IPS DF 6.9 (cell line): ENCODE data around the gene ADO.
"Not testable (repeated sequence)": the region's sequence is repeated elsewhere in the genome, so short reads cannot be mapped to it uniquely, and the experiment has no call there.

Source experiments
- DNase-seq: peaks from one replicate; pipeline ENCODE4 v3.0.0-alpha.2; 2013; ENCODE audit warnings: low read depth, low spot score
- H3K27ac ChIP-seq: one replicate; pipeline ENCODE4 v1.5.1; 2013; ENCODE audit warnings: low read length, control low read depth
- H3K27me3 ChIP-seq: 2 replicates; pipeline ENCODE4 v1.6.1; 2013; ENCODE audit warnings: mild to moderate bottlenecking, low read length; ENCODE audit not compliant: control insufficient read depth, insufficient read depth
- H3K36me3 ChIP-seq: 2 replicates; pipeline ENCODE4 v1.6.1; 2013; ENCODE audit warnings: low read length; ENCODE audit not compliant: control insufficient read depth, insufficient read depth
- H3K4me1 ChIP-seq: 2 replicates; pipeline ENCODE4 v1.6.1; 2013; ENCODE audit warnings: low read length; ENCODE audit not compliant: control insufficient read depth, insufficient read depth
- H3K4me3 ChIP-seq: 2 replicates; pipeline ENCODE4 v1.5.1; 2013; ENCODE audit warnings: mild to moderate bottlenecking, low read length
- H3K9me3 ChIP-seq: 2 replicates; pipeline ENCODE4 v1.6.1; 2013; ENCODE audit warnings: low read length, inconsistent platforms; ENCODE audit not compliant: control insufficient read depth, insufficient read depth
- WGBS: extraction: QIAGEN DNeasy Blood & Tissue Kit; methylation state at CpG from one replicate; pipeline ENCODE4 v1.1.7; 2013; ENCODE audit warnings: mixed read lengths, missing lambda C conversion rate; ENCODE audit not compliant: insufficient read length, insufficient coverage; 5-methylcytosine and 5-hydroxymethylcytosine counted together

Gene ADO

DNA sequence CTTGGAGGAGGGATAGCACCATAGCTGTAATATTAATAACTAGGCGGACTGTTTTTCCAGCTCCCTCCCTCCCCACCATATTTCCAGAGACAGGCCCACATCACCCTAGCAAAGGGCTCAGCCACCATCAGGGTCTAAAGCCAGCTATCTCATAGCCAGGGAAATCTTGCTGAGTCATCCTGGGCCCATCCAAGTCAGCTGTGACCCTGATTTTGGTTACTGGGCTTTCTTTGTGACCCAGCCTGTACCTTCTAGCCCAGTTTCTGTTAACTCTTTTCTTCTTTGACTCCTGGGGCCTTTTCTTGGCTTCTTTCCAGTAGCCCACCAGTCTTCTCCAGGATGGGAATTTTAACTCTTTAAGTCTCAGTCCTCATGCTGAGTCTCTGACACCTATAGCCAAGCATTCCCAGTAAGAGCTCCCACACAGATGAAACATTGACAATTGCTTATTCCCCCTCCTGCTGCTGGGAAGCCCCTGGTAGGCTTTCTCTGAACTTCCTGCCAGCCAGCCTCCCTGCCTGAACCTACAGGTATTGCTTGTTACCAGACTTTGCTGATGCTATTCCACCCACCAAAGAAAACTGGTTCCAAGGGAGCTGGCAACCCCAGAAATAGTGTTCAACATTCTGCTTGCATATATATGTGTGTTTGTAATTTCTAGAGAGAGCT, 34.8 kb upstream of the ADO start:
- Histone ChIP-seq H3K9me3 (no peaks in the 10 kb centered on the region), H3K27me3 (no peaks in the 10 kb centered on the region), H3K4me1 (peaks cover 1% of the 10 kb centered on the region; the same call in 1 of the 2 replicates), H3K27ac (no peak overlapping the region), H3K4me3 (no peak overlapping the region), H3K36me3 (no peaks in the 10 kb centered on the region)
- no peak for DNase-seq
- WGBS, result no CpG with 5 or more reads among the region's 1 CpG

- H3K36me3 ChIP-seq, result no peaks in the 10 kb centered on the region
- DNase-seq, result no peak
- WGBS, result no CpG with 5 or more reads among the region's 7 CpGs
Observed at GRCh38 chr10:62772186-62772974, 32.1 kb upstream of the ADO start.

GRCh38 chr10:62778125-62778524, 26.4 kb upstream of the ADO start:
- no peaks in the 10 kb centered on the region for H3K27me3 ChIP-seq

More at GRCh38 chr10:62772186-62772974, 32.1 kb upstream of the ADO start:
- no peak overlapping the region for H3K4me3 ChIP-seq
- no peaks in the 10 kb centered on the region for H3K9me3 ChIP-seq
- H3K27ac ChIP-seq, result no peak overlapping the region
- peaks cover 1% of the 10 kb centered on the region; the same call in 1 of the 2 replicates for H3K4me1 ChIP-seq
- no peaks in the 10 kb centered on the region for H3K27me3 ChIP-seq

GRCh38 chr10:62779487-62780248, 24.9 kb upstream of the ADO start:
- H3K4me1 ChIP-seq, result no peaks in the 10 kb centered on the region
- no peak overlapping the region for H3K4me3 ChIP-seq
- no peak for DNase-seq
- no peak overlapping the region for H3K27ac ChIP-seq
- WGBS, result no CpG with 5 or more reads among the region's 5 CpGs
- no peaks in the 10 kb centered on the region for H3K36me3 ChIP-seq
- H3K27me3 ChIP-seq, result no peaks in the 10 kb centered on the region
- no peaks in the 10 kb centered on the region for H3K9me3 ChIP-seq

More at GRCh38 chr10:62778125-62778524, 26.4 kb upstream of the ADO start:
- Histone ChIP-seq H3K36me3 (no peaks in the 10 kb centered on the region), H3K9me3 (no peaks in the 10 kb centered on the region), H3K4me3 (no peak overlapping the region), H3K27ac (no peak overlapping the region), H3K4me1 (no peaks in the 10 kb centered on the region)
- DNase-seq, result no peak
- no CpG with 5 or more reads among the region's 2 CpGs for WGBS

DNA sequence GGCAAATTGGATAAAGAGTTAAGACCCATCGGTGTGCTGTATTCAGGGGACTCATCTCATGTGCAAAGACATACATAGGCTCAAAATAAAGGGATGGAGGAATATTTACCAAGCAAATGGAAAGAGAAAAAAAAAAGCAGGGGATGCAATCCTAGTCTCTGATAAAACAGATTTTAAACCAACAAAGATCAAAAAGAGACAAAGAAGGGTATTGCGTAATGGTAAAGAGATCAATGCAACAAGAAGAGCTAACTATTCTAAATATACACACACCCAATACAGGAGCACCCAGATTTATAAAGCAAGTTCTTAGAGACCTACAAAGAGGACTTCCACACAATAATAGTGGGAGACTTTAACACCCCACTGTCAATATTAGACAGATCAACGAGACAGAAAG, 20.0 kb upstream of the ADO start:
- not testable (repeated sequence) for DNase-seq, H3K4me3 ChIP-seq, H3K4me1 ChIP-seq, H3K9me3 ChIP-seq, H3K36me3 ChIP-seq, H3K27ac ChIP-seq, H3K27me3 ChIP-seq
- no CpG with 5 or more reads among the region's 3 CpGs for WGBS

DNA sequence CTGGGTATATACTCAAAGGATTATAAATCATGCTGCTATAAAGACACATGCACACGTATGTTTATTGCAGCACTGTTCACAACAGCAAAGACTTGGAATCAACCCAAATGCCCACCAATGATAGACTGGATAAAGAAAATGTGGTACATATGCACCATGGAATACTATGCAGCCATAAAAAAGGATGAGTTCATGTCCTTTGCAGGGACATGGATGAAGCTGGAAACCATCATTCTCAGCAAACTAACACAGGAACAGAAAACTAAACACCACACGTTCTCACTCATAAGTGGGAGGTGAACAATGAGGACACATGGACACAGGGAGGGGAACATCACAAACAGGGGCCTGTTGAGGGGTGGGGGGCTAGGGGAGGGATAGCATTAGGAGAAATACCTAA, 16.2 kb upstream of the ADO start:
- not testable (repeated sequence) for DNase-seq, H3K27ac ChIP-seq, H3K9me3 ChIP-seq, H3K4me1 ChIP-seq, H3K27me3 ChIP-seq, H3K36me3 ChIP-seq, H3K4me3 ChIP-seq
- WGBS, result no CpG with 5 or more reads among the region's 2 CpGs

- no CpG with 5 or more reads among the region's 9 CpGs for WGBS
- no peaks in the 10 kb centered on the region for H3K9me3 ChIP-seq
- DNase-seq, result no peak
- no peaks in the 10 kb centered on the region for H3K36me3 ChIP-seq
- no peaks in the 10 kb centered on the region for H3K4me1 ChIP-seq
- H3K4me3 ChIP-seq, result no peak overlapping the region
- H3K27ac ChIP-seq, result no peak overlapping the region
- H3K27me3 ChIP-seq, result no peaks in the 10 kb centered on the region
Observed at GRCh38 chr10:62788861-62789467, 15.6 kb upstream of the ADO start.

GRCh38 chr10:62790019-62790555, 14.4 kb upstream of the ADO start:
- no peak for DNase-seq
- Histone ChIP-seq H3K4me1 (no peaks in the 10 kb centered on the region), H3K27ac (no peak overlapping the region), H3K4me3 (no peak overlapping the region), H3K36me3 (no peaks in the 10 kb centered on the region), H3K9me3 (no peaks in the 10 kb centered on the region), H3K27me3 (no peaks in the 10 kb centered on the region)
- WGBS, result no CpG with 5 or more reads among the region's 14 CpGs

DNA sequence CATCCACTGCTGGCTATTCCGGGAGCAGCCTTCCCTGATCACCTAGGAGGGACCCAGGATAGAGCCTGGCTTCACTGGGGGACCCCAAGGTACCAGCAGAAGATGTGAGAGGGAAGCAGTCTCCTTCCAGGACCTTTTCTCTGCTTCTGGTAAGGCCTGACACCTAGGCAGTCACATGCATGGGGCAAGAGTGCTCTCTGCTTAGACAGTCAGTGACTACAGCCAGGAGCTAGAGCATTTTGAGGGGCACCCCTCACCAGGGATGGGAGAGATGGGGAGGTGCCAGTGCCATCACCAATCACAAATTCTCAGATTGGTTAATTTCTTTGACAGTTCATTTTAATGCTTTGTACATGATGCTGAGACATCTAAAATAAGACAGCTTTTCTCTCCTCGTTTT, 13.9 kb upstream of the ADO start:
- DNase-seq, result no peak
- H3K36me3 ChIP-seq, result no peaks in the 10 kb centered on the region
- no CpG with 5 or more reads among the region's 2 CpGs for WGBS
- no peak overlapping the region for H3K4me3 ChIP-seq
- no peaks in the 10 kb centered on the region for H3K4me1 ChIP-seq
- no peak overlapping the region for H3K27ac ChIP-seq
- H3K27me3 ChIP-seq, result no peaks in the 10 kb centered on the region
- no peaks in the 10 kb centered on the region for H3K9me3 ChIP-seq

DNA sequence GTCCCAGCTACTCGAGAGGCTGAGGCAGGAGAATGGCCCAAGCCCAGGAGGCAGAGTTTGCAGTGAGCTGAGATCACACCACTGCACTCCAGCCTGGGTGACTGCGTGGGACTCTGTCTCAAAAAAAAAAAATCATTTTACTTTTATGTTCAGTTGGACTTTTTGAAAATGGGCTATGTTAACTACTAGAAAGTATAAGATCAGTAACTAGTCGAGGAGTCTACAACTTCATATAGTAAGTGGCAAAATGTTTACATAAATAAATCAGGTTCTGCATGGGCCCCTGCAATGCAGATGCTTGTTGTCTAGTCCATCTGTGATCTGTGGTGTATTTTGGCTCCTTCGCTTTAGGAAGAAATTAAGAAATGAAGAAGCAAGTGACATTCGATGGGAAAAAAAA, 12.3 kb upstream of the ADO start:
- DNase-seq, result no peak
- Histone ChIP-seq H3K9me3 (no peaks in the 10 kb centered on the region), H3K4me3 (no peak overlapping the region), H3K27ac (no peak overlapping the region), H3K4me1 (no peaks in the 10 kb centered on the region; the same call in 1 of the 2 replicates), H3K27me3 (no peaks in the 10 kb centered on the region), H3K36me3 (no peaks in the 10 kb centered on the region)
- WGBS, result no CpG with 5 or more reads among the region's 5 CpGs
